Left lung (tissue), 10 donors: ENCODE measurements around the gene DERL3. TPM values are rescaled to one million over a fixed set of nuclear protein-coding genes. Genes with fewer than 3 reads are reported as not detected.

Experiments used
- ATAC-seq: fragments of 200-7000 bp; cut with Tn5 transposase; one replicate; pipeline ENCODE4 v1.9.1; 2020; ENCODE audit warnings: moderate library complexity
- DNase-seq, 4 donors: peaks; one replicate each; pipeline ENCODE4 v3.0.0-alpha.2; 2013 to 2020
- H3K27ac ChIP-seq, 2 donors: fragments of 200-600 bp; sonication (generic) in 1 of 2; one replicate each; pipeline versions ENCODE4 v1.5.0 to v1.8.0; 2020 to 2021
- H3K27me3 ChIP-seq, 2 donors: fragments of 200-600 bp; sonication (generic) in 1 of 2; one replicate each; pipeline versions ENCODE4 v1.5.0 to v1.8.0; 2020 to 2021
- H3K36me3 ChIP-seq, 2 donors: fragments of 200-600 bp; sonication (generic) in 1 of 2; one replicate each; pipeline versions ENCODE4 v1.5.0 to v1.8.0; 2020 to 2021
- H3K4me1 ChIP-seq, 2 donors: fragments of 200-600 bp; one replicate each; pipeline ENCODE4 v1.8.0; 2021
- H3K4me3 ChIP-seq, 2 donors: fragments of 200-600 bp; sonication (generic) in 1 of 2; one replicate each; pipeline versions ENCODE4 v1.5.0 to v1.8.0; 2020 to 2021; ENCODE audit warnings: mild to moderate bottlenecking in 1 of 2
- H3K9me3 ChIP-seq, 2 donors: fragments of 200-600 bp; sonication (generic) in 1 of 2; one replicate each; pipeline versions ENCODE4 v1.5.0 to v1.8.0; 2020 to 2021
- intact Hi-C, 2 donors: fragments of 100-400 bp; cut with DNase I; formaldehyde crosslinking; loops; one replicate each; pipeline versions ENCODE4 v1.11.2 to v1.14.2; 2022
- polyA plus RNA-seq, 6 donors: library from polyadenylated mRNA; unstranded; fragments of 120-200 nt; gene quantifications; one replicate each; pipeline ENCODE4 v1.2.1, GENCODE V29; 2013; ENCODE audit not compliant: insufficient read length in 6 of 6
- total RNA-seq, 2 donors: library from RNA; stranded (reverse); fragmentation: NEBNext Ultra II Directional; extraction: Animal tissue kit (Norgen Biotek cat#: 25700); gene quantifications; one replicate each; pipeline ENCODE4 v1.2.1, GENCODE V29; 2021
- TF ChIP-seq, protein P1 (sequence below), 2 donors: fragments of 200-600 bp; sonication (generic) in 1 of 2; IDR thresholded peaks; one replicate each; pipeline versions ENCODE4 v1.5.0 to v1.8.0; 2021; ENCODE audit warnings: antibody characterized with exemption in 2 of 2
- donor health status: DM: no; HTN: yes; CAD: no.
- donor health status: DM: no; HTN: no; CAD: no.

The DERL3 gene
- total and polyA plus RNA-seq, 8 donors = 2.4 to 9.4 (median 4.3) TPM

DNA sequence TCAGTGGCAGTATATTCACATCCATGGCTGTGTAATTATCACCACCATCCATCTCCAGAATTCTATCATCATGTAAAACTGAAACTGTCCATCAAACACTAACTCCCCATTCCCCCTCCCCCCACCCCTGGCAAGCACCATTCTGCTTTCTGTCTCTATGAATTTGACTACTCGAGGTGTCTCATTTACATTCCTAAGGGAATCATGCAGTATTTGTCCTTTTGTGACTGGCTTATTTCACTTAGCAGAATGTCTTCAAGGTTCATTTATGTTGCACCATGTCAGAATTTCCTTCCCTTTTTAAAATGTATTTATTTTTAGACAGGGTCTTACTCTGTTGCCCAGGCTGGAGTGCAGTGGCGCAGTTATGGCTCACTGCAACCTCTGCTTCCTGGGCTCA is 20.3 kb downstream of the DERL3 start:
- TF ChIP-seq, protein P1, sequence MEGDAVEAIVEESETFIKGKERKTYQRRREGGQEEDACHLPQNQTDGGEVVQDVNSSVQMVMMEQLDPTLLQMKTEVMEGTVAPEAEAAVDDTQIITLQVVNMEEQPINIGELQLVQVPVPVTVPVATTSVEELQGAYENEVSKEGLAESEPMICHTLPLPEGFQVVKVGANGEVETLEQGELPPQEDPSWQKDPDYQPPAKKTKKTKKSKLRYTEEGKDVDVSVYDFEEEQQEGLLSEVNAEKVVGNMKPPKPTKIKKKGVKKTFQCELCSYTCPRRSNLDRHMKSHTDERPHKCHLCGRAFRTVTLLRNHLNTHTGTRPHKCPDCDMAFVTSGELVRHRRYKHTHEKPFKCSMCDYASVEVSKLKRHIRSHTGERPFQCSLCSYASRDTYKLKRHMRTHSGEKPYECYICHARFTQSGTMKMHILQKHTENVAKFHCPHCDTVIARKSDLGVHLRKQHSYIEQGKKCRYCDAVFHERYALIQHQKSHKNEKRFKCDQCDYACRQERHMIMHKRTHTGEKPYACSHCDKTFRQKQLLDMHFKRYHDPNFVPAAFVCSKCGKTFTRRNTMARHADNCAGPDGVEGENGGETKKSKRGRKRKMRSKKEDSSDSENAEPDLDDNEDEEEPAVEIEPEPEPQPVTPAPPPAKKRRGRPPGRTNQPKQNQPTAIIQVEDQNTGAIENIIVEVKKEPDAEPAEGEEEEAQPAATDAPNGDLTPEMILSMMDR (IDR thresholded peaks at IDR 0.05) = no peak
- no peak overlapping the region for H3K27ac ChIP-seq
- no peaks in the 10 kb centered on the region for H3K27me3 ChIP-seq
- peak in 1 of 4 donors; percentile 2 for DNase-seq
- no peak for ATAC-seq
- H3K4me3 ChIP-seq = no peak overlapping the region
- H3K36me3 ChIP-seq = peaks cover 0 to 97% of the 10 kb centered on the region in 2 donors
- no peaks in the 10 kb centered on the region for H3K4me1 ChIP-seq
- intact Hi-C loops = no loop called here
- H3K9me3 ChIP-seq = no peaks in the 10 kb centered on the region

DNA sequence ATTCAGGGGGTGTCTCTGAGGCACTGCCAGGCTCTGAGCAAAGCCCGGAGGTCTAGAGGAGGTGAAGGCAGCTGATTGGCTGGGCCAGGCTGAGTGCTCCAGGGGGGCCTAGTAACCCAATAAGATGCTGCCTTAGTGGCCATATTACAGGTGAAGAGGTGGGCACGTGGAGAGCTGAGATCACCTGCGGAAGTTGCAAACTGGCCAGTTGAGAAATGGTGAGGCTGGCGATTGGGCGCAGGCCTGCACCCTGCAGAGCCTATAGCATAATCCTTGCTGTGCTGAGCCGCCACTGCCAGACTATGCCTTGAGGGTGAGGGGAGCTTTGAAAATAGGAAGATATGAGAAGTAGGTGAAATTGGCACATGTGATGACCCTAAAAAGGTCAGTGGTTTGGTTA is 21.7 kb downstream of the DERL3 start:
- ATAC-seq = no peak
- DNase-seq = peak in 1 of 4 donors; percentile 17
- Histone ChIP-seq H3K4me3 (no peak overlapping the region), H3K27me3 (no peaks in the 10 kb centered on the region), H3K4me1 (no peaks in the 10 kb centered on the region), H3K27ac (no peak overlapping the region), H3K9me3 (no peaks in the 10 kb centered on the region), H3K36me3 (peaks cover 0 to 91% of the 10 kb centered on the region in 2 donors)
- intact Hi-C loops = no loop called here
- TF ChIP-seq, protein P1 (IDR thresholded peaks at IDR 0.05) = no peak

DNA sequence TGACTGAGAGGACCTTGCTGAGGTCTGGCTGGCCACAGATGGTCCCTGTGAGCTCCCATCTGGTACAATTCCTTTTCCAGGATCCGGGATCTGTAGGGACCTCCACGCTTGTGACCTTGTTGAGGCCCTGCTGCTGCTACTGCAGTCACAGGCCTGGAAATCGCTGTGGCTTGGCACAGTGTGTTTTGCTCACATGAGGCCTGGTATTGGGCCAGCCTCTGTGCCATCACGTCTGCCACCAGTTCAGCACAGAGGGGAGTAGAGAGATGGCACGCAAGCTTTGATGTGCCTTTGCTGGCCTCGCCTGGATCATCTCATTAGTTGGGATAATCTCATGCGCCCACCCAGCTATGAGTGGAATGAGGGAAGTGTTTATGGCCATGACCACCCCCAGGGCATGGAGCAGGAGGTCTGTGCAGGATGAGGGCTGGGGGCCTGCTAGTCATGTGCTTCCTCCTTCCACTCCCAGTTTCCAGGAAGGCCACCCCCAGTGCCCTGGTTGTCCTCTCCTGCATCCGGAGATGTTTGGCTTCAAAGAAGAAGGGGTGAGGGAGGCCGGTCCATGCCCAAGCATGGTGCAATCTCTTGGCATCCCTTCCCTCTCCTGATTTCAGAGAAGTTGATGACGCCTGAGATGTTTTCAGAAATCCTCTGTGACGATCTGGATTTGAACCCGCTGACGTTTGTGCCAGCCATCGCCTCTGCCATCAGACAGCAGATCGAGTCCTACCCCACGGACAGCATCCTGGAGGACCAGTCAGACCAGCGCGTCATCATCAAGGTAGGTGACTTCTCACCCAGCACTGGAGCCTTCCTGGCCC is 22.4 kb downstream of the DERL3 start:
- TF ChIP-seq, protein P1 (IDR thresholded peaks at IDR 0.05) = no peak
- Histone ChIP-seq H3K36me3 (peaks cover 0 to 91% of the 10 kb centered on the region in 2 donors), H3K4me1 (no peaks in the 10 kb centered on the region), H3K4me3 (no peak overlapping the region), H3K27ac (no peak overlapping the region), H3K9me3 (no peaks in the 10 kb centered on the region), H3K27me3 (no peaks in the 10 kb centered on the region)
- peak in 1 of 4 donors; percentile 33 for DNase-seq
- ATAC-seq = no peak
- intact Hi-C loops = no loop called here

DNA sequence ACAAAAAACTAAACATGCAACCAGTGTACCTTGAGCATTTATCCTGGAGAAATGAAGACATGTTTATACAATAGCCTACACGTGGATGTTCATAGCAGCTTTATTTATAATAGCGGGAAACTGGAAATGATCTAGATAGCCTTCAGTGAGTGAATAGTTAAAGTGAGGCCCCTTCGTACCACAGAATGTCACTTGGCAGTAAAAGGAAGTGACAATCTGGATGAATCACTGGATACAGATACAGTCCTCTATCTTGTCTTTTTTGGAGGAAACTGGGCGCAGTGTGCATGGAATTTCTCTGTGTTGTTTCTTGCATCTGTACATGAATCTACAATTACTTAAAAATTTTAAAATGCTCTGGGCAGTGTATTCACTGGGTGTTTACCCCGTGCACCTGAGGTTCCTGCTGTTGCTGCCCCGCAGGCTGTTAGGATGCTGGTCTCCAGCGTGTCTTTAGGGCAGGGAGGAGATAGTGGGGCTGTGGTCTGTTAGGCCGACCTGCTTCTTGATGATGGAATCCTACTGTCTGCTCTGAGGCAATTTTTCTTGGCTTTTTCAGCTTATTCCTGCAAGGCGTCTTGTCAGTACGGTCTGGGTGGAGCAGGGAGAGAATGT is 23.2 kb downstream of the DERL3 start:
- peak in 1 of 4 donors; percentile 3 for DNase-seq
- H3K36me3 ChIP-seq = peaks cover 0 to 91% of the 10 kb centered on the region in 2 donors
- H3K9me3 ChIP-seq = no peaks in the 10 kb centered on the region
- intact Hi-C loops = no loop called here
- ATAC-seq = no peak
- H3K27me3 ChIP-seq = no peaks in the 10 kb centered on the region
- TF ChIP-seq, protein P1 (IDR thresholded peaks at IDR 0.05) = no peak
- H3K4me1 ChIP-seq = no peaks in the 10 kb centered on the region
- no peak overlapping the region for H3K27ac ChIP-seq
- no peak overlapping the region for H3K4me3 ChIP-seq

DNA sequence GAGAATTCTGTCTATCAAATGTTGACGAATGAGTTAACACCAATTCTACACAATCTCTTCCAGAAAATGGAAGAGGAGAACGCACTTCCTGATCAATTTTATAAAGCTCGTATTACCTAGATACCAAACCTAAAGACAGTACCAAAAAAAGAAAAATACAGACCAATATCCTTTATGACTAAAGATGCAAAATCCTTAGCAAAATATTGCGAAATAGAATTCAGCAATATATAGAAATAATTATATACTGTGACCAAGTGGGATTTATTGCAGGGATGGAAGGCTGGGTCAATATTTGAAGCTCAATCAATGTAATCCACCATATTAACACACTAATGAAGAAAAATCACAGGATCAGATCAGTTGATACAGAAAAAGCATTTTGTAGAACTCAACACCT is 26.4 kb downstream of the DERL3 start:
- TF ChIP-seq, protein P1 (IDR thresholded peaks at IDR 0.05) = no peak
- intact Hi-C loops = no loop called here
- ATAC-seq (no peak), DNase-seq (no peak)
- Histone ChIP-seq H3K27ac (no peak overlapping the region), H3K4me1 (no peaks in the 10 kb centered on the region), H3K4me3 (no peak overlapping the region), H3K36me3 (peaks cover 0 to 89% of the 10 kb centered on the region in 2 donors), H3K27me3 (no peaks in the 10 kb centered on the region), H3K9me3 (no peaks in the 10 kb centered on the region)
